Stimulated activated naive CD8-positive, alpha-beta T cell treated with anti-CD3 and anti-CD28 coated beads, Interleukin-15, Interleukin-2, amounts not matched to agents 100 ng/mL and 50 ng/mL, for 24 hours (primary cell): ENCODE measurements around the gene RMND5A.
A peak's percentile ranks its signal among the peaks of the same experiment; 100 is the strongest.
"Not testable (repeated sequence)": the region's sequence is repeated elsewhere in the genome, so short reads cannot be mapped to it uniquely, and the experiment has no call there.

Experiments used
- H3K27ac Mint-ChIP-seq: one replicate; pipeline ENCODE4 v1.8.0; 2021; ENCODE audit warnings: mild to moderate bottlenecking, mixed read lengths
- H3K27me3 Mint-ChIP-seq: one replicate; pipeline ENCODE4 v1.8.0; 2021; ENCODE audit warnings: mixed read lengths
- H3K36me3 Mint-ChIP-seq: one replicate; pipeline ENCODE4 v1.8.0; 2021; ENCODE audit warnings: low read depth, mixed read lengths
- H3K4me1 Mint-ChIP-seq: one replicate; pipeline ENCODE4 v1.8.0; 2021; ENCODE audit warnings: low read depth, mixed read lengths
- H3K4me3 Mint-ChIP-seq: one replicate; pipeline ENCODE4 v1.8.0; 2021; ENCODE audit warnings: mild to moderate bottlenecking, mixed read lengths
- H3K9me3 Mint-ChIP-seq: one replicate; pipeline ENCODE4 v1.8.0; 2021; ENCODE audit warnings: mixed read lengths

RMND5A gene

DNA sequence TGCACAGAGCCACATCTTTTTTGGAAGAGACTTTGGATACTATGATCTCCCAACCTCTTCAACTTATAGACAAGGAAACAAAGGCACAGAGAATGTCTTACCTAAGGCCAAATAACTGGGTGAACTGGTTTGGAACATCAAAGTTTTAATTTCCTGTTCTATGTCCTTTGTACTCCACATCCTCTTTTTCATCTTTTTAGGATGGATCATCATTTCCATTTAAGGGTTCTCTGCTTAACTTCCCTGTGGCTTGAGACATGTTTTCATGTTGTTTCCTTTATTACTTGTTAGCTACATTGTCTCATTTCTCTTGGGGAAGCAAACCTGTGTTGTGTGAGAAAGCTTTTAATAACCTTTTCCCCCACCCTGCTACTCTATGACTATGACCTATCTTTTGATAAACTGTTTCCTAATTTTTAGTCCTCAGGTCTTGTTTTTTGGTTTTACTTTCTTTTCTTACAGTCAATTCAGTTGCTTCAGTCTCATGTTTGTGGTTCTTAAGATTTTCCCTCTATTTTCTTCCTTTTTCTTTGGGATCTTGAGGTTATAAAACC lies 22.5 kb upstream of the RMND5A start:
- H3K4me3 Mint-ChIP-seq: no peak overlapping the region
- no peaks in the 10 kb centered on the region for H3K27me3 Mint-ChIP-seq
- peaks cover 22% of the 10 kb centered on the region for H3K9me3 Mint-ChIP-seq
- peaks cover 17% of the 10 kb centered on the region for H3K36me3 Mint-ChIP-seq
- H3K4me1 Mint-ChIP-seq: peaks cover 12% of the 10 kb centered on the region
- H3K27ac Mint-ChIP-seq: no peak overlapping the region

DNA sequence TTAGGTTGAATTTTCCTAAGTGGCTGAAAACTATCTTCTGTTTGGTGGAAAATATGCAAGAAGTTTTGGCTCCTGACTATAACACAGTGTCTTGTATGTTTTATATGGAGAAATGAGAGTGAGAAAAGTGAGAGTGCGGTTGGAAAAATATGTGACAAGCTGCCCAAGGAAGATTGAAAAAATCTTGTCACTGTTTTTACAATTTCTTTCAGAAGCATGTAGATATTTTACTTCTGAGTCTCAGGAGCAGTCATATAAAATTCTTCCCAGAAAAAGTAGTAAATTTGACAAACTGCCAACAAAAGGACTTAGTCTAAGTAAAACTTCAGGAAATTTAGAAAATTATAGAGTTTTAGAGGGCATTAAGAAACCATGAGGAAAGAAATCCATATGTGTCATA lies 19.4 kb upstream of the RMND5A start:
- Mint-ChIP-seq H3K27ac (no peak overlapping the region), H3K36me3 (peaks cover 2% of the 10 kb centered on the region), H3K27me3 (no peaks in the 10 kb centered on the region), H3K4me1 (peaks cover 12% of the 10 kb centered on the region), H3K9me3 (peaks cover 2% of the 10 kb centered on the region), H3K4me3 (no peak overlapping the region)

DNA sequence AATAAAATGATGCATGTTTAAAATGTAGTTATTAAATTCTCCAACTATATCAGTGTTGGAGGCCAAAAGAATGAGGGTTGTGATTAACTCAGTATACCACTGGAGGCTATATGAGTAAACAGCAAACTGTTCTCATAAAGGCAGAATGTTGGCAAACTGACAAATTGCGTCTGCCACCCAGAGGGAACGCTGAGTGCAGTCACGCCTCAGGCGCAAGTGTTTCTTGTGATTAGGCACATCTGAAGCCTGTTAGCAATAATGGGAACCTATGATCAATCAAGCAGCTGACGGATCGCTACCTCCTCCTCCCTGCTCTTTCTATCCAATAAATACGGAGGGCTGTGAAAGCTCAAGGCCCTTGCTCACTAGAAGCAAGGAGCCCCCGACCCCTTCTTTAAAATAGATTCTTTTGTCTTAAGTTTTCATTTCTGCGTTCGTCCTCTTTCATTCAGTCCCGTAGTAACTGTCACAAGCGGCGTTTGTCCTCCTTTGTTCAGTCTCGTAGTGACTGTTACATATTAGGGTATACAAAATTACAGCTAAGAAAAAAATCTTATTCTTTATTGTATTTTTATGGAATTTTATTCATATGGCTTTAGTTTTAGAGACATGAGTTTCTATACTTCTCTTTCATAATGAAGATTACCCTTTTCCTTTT lies 16.3 kb upstream of the RMND5A start:
- Mint-ChIP-seq H3K4me1 (no peaks in the 10 kb centered on the region), H3K36me3 (no peaks in the 10 kb centered on the region), H3K9me3 (peaks cover 4% of the 10 kb centered on the region), H3K27ac (no peak overlapping the region), H3K27me3 (no peaks in the 10 kb centered on the region), H3K4me3 (no peak overlapping the region)

DNA sequence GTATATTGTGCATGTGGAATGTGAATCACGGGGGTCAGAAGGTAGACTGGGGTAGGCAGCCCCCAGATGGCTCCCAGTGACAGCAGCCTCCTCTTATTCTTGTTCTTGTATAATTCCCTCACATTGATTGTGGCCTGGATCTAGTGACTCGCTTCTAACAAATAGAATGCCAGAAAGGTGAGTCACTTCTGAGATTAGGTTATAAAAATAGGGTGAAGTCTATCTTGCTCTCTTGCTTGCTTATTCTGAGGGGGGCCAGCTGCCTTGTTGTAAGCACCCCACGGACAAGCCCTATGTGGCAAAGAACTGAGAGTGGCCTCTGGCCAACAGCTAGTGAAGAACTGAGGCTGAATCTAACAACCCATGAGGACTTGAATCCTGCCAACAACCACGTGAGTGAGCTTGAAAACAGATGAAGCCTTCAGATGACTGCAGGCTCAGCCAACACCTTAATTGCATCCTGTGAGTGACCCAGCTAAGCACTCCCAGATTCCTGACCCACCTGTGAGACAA lies 15.6 kb upstream of the RMND5A start:
- Mint-ChIP-seq H3K27me3 (no peaks in the 10 kb centered on the region), H3K36me3 (no peaks in the 10 kb centered on the region), H3K4me1 (no peaks in the 10 kb centered on the region), H3K9me3 (peaks cover 4% of the 10 kb centered on the region), H3K4me3 (no peak overlapping the region), H3K27ac (no peak overlapping the region)

GRCh38 chr2:86706220-86706619 lies 13.9 kb upstream of the RMND5A start:
- H3K27me3 Mint-ChIP-seq: no peaks in the 10 kb centered on the region
- H3K9me3 Mint-ChIP-seq: peaks cover 7% of the 10 kb centered on the region
- H3K4me3 Mint-ChIP-seq: no peak overlapping the region

DNA sequence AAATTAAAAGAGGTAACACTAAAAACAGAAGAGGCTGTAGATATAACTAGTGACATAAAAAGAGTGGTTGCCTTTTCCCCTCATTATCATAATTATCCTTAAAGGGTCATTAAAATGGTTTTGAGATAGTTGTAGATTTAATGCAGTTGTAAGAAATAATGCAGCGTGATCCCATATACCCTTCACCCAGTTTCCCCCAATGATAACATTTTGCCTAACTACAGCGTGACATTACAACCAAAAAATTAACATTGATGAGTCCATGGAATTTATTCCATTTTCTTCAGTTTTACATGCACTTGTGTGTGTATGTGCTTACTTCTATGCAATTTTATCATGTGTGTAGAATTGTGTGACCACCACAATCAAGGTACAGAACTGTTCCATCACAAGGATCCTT lies 13.2 kb upstream of the RMND5A start:
- Mint-ChIP-seq H3K4me1 (no peaks in the 10 kb centered on the region), H3K27me3 (no peaks in the 10 kb centered on the region), H3K27ac (no peak overlapping the region), H3K4me3 (no peak overlapping the region), H3K9me3 (peaks cover 7% of the 10 kb centered on the region), H3K36me3 (peaks cover 4% of the 10 kb centered on the region)

More at GRCh38 chr2:86706220-86706619, 13.9 kb upstream of the RMND5A start:
- Mint-ChIP-seq H3K36me3 (peaks cover 4% of the 10 kb centered on the region), H3K4me1 (no peaks in the 10 kb centered on the region), H3K27ac (no peak overlapping the region)

- not testable (repeated sequence) for H3K9me3 Mint-ChIP-seq, H3K27ac Mint-ChIP-seq, H3K4me1 Mint-ChIP-seq, H3K27me3 Mint-ChIP-seq, H3K4me3 Mint-ChIP-seq, H3K36me3 Mint-ChIP-seq
Observed at GRCh38 chr2:86708126-86708525, 12.0 kb upstream of the RMND5A start.

DNA sequence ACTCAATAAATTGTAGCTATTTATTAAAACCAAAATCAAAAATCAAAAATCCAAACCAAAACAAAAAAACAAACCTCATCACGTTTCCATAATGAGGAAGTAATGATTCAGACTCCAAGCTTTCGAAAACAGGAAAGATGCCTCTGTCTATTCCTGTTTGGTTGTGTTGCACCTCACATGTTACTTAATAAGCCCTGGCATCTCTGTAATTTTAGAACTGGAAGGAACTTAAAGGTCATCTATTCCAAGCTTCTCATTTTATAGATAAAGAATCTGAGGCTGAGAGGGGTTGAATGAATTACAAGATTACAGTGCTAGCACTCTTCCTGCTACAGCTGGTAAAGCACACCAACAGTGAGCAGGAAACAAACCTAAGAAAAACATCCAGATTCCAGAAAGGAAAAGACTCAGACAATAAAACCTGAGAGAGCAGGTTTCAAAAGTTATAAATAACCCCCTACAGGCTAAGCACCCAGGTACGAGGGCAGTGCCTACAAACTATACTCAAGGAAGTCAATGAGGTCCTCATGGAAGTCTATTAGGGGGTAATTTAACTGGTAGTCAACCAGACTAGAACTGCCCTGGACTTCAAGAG lies 5.4 kb upstream of the RMND5A start:
- H3K27ac Mint-ChIP-seq, H3K9me3 Mint-ChIP-seq, H3K27me3 Mint-ChIP-seq, H3K4me1 Mint-ChIP-seq, H3K36me3 Mint-ChIP-seq, H3K4me3 Mint-ChIP-seq: not testable (repeated sequence)

- H3K9me3 Mint-ChIP-seq, H3K4me1 Mint-ChIP-seq, H3K4me3 Mint-ChIP-seq, H3K27me3 Mint-ChIP-seq, H3K27ac Mint-ChIP-seq, H3K36me3 Mint-ChIP-seq: not testable (repeated sequence)
Observed at GRCh38 chr2:86719263-86719636, 841 bp upstream of the RMND5A start.

GRCh38 chr2:86720540-86721320 lies 639 bp downstream of the RMND5A start:
- H3K36me3 Mint-ChIP-seq, H3K4me1 Mint-ChIP-seq, H3K27me3 Mint-ChIP-seq, H3K9me3 Mint-ChIP-seq: not testable (repeated sequence)
- peak overlapping the region; percentile 86 for H3K4me3 Mint-ChIP-seq
- H3K27ac Mint-ChIP-seq: peak overlapping the region; percentile 52

- H3K4me3 Mint-ChIP-seq, H3K27ac Mint-ChIP-seq, H3K4me1 Mint-ChIP-seq: not testable (repeated sequence)
Observed at GRCh38 chr2:86725706-86726105, 5.6 kb downstream of the RMND5A start.

DNA sequence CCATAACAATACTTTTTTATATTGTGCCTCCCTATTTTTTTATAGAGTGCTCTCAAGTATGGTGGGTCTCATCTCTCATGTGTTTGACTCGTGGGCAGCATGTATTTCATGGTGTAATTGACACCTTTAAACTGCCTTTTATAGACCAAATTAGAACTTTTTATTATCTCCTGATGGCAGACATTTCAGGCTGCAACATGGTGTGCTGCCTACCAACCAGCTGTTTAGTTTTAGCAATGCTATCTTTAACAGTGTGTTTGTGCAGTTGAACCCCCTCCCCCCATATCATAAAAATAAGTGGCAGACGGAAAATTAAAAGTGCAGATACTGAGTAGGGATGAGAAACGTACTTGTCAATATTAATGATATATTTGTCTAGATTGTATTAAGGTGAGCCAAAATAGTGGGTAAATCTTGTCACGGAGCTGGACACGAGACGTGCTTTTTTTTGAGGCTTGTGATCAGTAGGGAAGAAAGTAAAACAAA lies 12.0 kb downstream of the RMND5A start:
- not testable (repeated sequence) for H3K4me1 Mint-ChIP-seq, H3K4me3 Mint-ChIP-seq, H3K36me3 Mint-ChIP-seq, H3K9me3 Mint-ChIP-seq, H3K27me3 Mint-ChIP-seq, H3K27ac Mint-ChIP-seq

More at GRCh38 chr2:86725706-86726105, 5.6 kb downstream of the RMND5A start:
- H3K27me3 Mint-ChIP-seq, H3K36me3 Mint-ChIP-seq, H3K9me3 Mint-ChIP-seq: not testable (repeated sequence)

DNA sequence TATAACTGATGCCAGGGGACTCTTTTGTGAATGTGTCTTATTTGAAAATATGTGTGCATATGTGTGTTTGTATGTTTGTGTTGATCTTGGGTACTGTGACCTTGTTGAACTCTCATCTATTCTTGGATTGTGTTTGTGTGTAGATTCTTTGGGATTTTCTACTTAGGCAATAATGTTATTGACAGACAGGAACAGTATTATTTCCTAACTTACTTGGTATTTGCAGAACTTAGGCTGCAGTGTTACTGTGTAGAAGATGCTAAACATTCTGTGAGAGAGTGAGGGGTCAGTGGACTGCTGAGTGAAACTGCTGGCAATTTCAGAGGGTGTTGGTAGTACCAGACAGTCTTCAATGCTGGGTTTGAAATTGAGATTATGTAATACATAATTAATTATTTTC lies 12.7 kb downstream of the RMND5A start:
- H3K9me3 Mint-ChIP-seq, H3K36me3 Mint-ChIP-seq, H3K4me3 Mint-ChIP-seq, H3K27me3 Mint-ChIP-seq, H3K4me1 Mint-ChIP-seq, H3K27ac Mint-ChIP-seq: not testable (repeated sequence)

DNA sequence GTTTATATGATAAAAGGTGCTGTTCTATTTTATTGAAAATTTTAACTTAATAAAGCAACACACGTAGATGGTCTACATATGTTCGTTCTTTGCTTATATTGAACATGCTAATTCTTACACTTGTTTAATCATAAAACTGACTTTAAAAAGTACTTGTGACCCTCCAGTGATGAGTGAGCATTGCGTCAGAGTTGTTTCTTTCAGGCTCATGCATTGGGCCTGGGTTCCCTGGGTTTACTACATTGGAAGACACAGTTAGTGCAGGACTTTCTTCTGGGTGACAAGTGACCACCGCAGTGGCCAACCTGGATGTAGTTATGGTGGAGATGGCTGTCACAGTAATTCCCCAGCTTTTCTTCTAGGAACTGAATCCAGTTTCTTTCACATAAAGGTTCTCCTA lies 13.4 kb downstream of the RMND5A start:
- not testable (repeated sequence) for H3K36me3 Mint-ChIP-seq

DNA sequence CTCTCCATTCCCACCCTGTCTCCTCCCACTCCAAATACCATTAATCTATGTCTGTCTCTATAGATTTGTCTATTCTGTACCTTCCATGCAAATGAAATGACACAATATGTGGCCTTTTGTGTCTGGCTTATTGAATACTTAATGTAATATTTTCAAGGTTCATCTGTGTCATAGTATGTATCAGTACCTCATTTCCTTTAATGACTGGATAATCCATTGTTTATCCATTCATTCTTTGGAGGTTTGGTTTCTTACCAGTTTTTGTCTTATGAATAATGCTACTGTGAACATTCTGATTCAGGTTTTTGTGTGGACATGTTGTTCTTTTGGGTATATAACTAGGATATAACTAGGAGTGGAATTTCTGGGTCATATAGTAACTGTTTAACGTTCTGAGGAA lies 14.8 kb downstream of the RMND5A start:
- not testable (repeated sequence) for H3K9me3 Mint-ChIP-seq, H3K4me3 Mint-ChIP-seq, H3K4me1 Mint-ChIP-seq, H3K27ac Mint-ChIP-seq, H3K27me3 Mint-ChIP-seq, H3K36me3 Mint-ChIP-seq

More for the DNA sequence above, 13.4 kb downstream of the RMND5A start:
- H3K4me3 Mint-ChIP-seq, H3K27me3 Mint-ChIP-seq, H3K27ac Mint-ChIP-seq, H3K4me1 Mint-ChIP-seq, H3K9me3 Mint-ChIP-seq: not testable (repeated sequence)
